ENCODE results near the gene PAFAH1B1. TPM values are rescaled to one million over a fixed set of nuclear protein-coding genes. Genes with fewer than 3 reads are reported as not detected.
A peak's percentile ranks its signal among the peaks of the same experiment; 100 is the strongest.

PAFAH1B1 gene
- total and polyA plus RNA-seq, 4 donors = 14.0 to 44.1 (median 29.2) TPM

- TF ChIP-seq EGR1 (IDR thresholded peaks at IDR 0.05; ENCODE audit: low read depth in 2 of 2) (no peak), ATF3 (IDR thresholded peaks at IDR 0.05) (no peak), SP1 (IDR thresholded peaks at IDR 0.05) (no peak), NR2F2 (IDR thresholded peaks at IDR 0.05) (no peak), RAD21 (IDR thresholded peaks at IDR 0.05) (no peak), YY1 (IDR thresholded peaks at IDR 0.05) (no peak), FOXA2 (IDR thresholded peaks at IDR 0.05) (no peak), ZBTB33 (IDR thresholded peaks at IDR 0.05) (no peak), FOXA1 (IDR thresholded peaks at IDR 0.05) (no peak), HNF4G (IDR thresholded peaks at IDR 0.05) (no peak), JUND (IDR thresholded peaks at IDR 0.05) (no peak)
Observed at GRCh38 chr17:2701996-2702741, 108.7 kb downstream of the PAFAH1B1 start (continued).

GRCh38 chr17:2703181-2703580, 109.7 kb downstream of the PAFAH1B1 start:
- no peak overlapping the region for H3K27ac ChIP-seq (ENCODE audit: low read depth in 1 of 2, low read length in 2 of 2)
- peaks cover 18 to 55% (median 29%) of the 10 kb centered on the region in 4 donors for H3K36me3 ChIP-seq (ENCODE audit: control insufficient read depth in 4 of 4, insufficient read depth in 3 of 4, low read depth in 1 of 4, low read length in 3 of 4)
- TF ChIP-seq RXRA (IDR thresholded peaks at IDR 0.05) (no peak), EGR1 (IDR thresholded peaks at IDR 0.05; ENCODE audit: low read depth in 2 of 2) (no peak), JUND (IDR thresholded peaks at IDR 0.05) (no peak), TAF1 (conservative IDR thresholded peaks at IDR 0.05) (no peak)
- no peak for DNase-seq (ENCODE audit: low spot score)
- no peak overlapping the region for H3K9ac ChIP-seq (ENCODE audit: low read depth in 1 of 2, low read length in 2 of 2)
- WGBS = 95% methylated on average over 20 of the region's 20 CpGs
- peaks cover 18 to 48% (median 45%) of the 10 kb centered on the region in 4 donors for H3K4me1 ChIP-seq (ENCODE audit: control insufficient read depth in 4 of 4, insufficient read depth in 4 of 4, low read length in 3 of 4)
- no peaks in the 10 kb centered on the region for H3K27me3 ChIP-seq (ENCODE audit: control insufficient read depth in 4 of 4, insufficient read depth in 4 of 4, low read length in 3 of 4)
- no peaks in the 10 kb centered on the region for H3K9me3 ChIP-seq (ENCODE audit: control insufficient read depth in 4 of 4, low read length in 3 of 4)
- H3K4me3 ChIP-seq (ENCODE audit: low read depth in 1 of 3, low read length in 3 of 3) = no peak overlapping the region

GRCh38 chr17:2703606-2704005, 110.2 kb downstream of the PAFAH1B1 start:
- H3K36me3 ChIP-seq (ENCODE audit: control insufficient read depth in 4 of 4, insufficient read depth in 3 of 4, low read depth in 1 of 4, low read length in 3 of 4) = peaks cover 18 to 50% (median 27%) of the 10 kb centered on the region in 4 donors
- H3K27ac ChIP-seq (ENCODE audit: low read depth in 1 of 2, low read length in 2 of 2) = peak overlapping the region in 1 of 2 donors; percentile 32
- no peaks in the 10 kb centered on the region for H3K9me3 ChIP-seq (ENCODE audit: control insufficient read depth in 4 of 4, low read length in 3 of 4)
- 92% methylated on average over 16 of the region's 16 CpGs for WGBS
- no peak overlapping the region for H3K9ac ChIP-seq (ENCODE audit: low read depth in 1 of 2, low read length in 2 of 2)
- H3K4me3 ChIP-seq (ENCODE audit: low read depth in 1 of 3, low read length in 3 of 3) = no peak overlapping the region
- no peaks in the 10 kb centered on the region for H3K27me3 ChIP-seq (ENCODE audit: control insufficient read depth in 4 of 4, insufficient read depth in 4 of 4, low read length in 3 of 4)
- peaks cover 18 to 52% (median 48%) of the 10 kb centered on the region in 4 donors for H3K4me1 ChIP-seq (ENCODE audit: control insufficient read depth in 4 of 4, insufficient read depth in 4 of 4, low read length in 3 of 4)
- no peak for DNase-seq (ENCODE audit: low spot score)
- TF ChIP-seq RAD21 (IDR thresholded peaks at IDR 0.05) (no peak), FOXA2 (IDR thresholded peaks at IDR 0.05) (no peak), YY1 (IDR thresholded peaks at IDR 0.05) (no peak), ZBTB33 (IDR thresholded peaks at IDR 0.05) (no peak), MAX (IDR thresholded peaks at IDR 0.05) (no peak), FOXA1 (IDR thresholded peaks at IDR 0.05) (no peak), HNF4G (IDR thresholded peaks at IDR 0.05) (no peak), GABPA (IDR thresholded peaks at IDR 0.05 in 1 of 2, conservative IDR thresholded peaks at IDR 0.05 in 1 of 2) (no peak), JUND (IDR thresholded peaks at IDR 0.05) (no peak), NR2F2 (IDR thresholded peaks at IDR 0.05) (no peak)
